ENCODE measurements around the gene NEDD4L. TPM values are rescaled to one million over a fixed set of nuclear protein-coding genes. Genes with fewer than 3 reads are reported as not detected.

Gene NEDD4L
- total and polyA plus RNA-seq, 2 experiments from 2014 or later = 36.2 to 72.3 TPM

GRCh38 chr18:58389745-58390144, 345.7 kb downstream of the NEDD4L start:
- H3K4me1 ChIP-seq (ENCODE audit: insufficient read depth) = peaks cover 6% of the 10 kb centered on the region; the same call in 1 of the 2 replicates
- H3K4me3 ChIP-seq = no peak overlapping the region
- DNase-seq (ENCODE audit: low spot score) (no peak), ATAC-seq (no peak)
- H3K4me3 Mint-ChIP-seq = no peak overlapping the region
- H3K27ac ChIP-seq (ENCODE audit: low read depth) = no peak overlapping the region
- no peaks in the 10 kb centered on the region for H3K9me3 Mint-ChIP-seq
- H3K27me3 ChIP-seq (ENCODE audit: insufficient read depth) = no peaks in the 10 kb centered on the region
- TF ChIP-seq ZNF114 (CRISPR knock-in tag; IDR thresholded peaks at IDR 0.05) (no peak), JUNB (IDR thresholded peaks at IDR 0.05; ENCODE audit: unreplicated experiment) (no peak), EZH2phosphoT487 (IDR thresholded peaks at IDR 0.05; ENCODE audit: unreplicated experiment) (no peak), ETS1 (IDR thresholded peaks at IDR 0.05) (no peak), STAT1 (IDR thresholded peaks at IDR 0.05; ENCODE audit: unreplicated experiment) (no peak), CTCF (conservative IDR thresholded peaks at IDR 0.05; ENCODE audit: low read depth in 2 of 2) (no peak), EZH2 (IDR thresholded peaks at IDR 0.05; ENCODE audit: low read depth, unreplicated experiment) (no peak), CREB1 (CRISPR knock-in tag; IDR thresholded peaks at IDR 0.05; ENCODE audit: low read depth) (no peak), NANOG (IDR thresholded peaks at IDR 0.05; ENCODE audit: borderline replicate concordance) (no peak)
- peaks cover 57% of the 10 kb centered on the region for H3K36me3 Mint-ChIP-seq (ENCODE audit: low read depth)
- no peak overlapping the region for H2AFZ ChIP-seq
- H3K36me3 ChIP-seq (ENCODE audit: insufficient read depth) = peaks cover 16% of the 10 kb centered on the region
- H3K4me1 Mint-ChIP-seq = peaks cover 16% of the 10 kb centered on the region
- no peaks in the 10 kb centered on the region for H3F3A ChIP-seq (replicated peaks; ENCODE audit: low read depth)
- no peaks in the 10 kb centered on the region for H4K20me1 ChIP-seq (replicated peaks; ENCODE audit: insufficient read depth)
- no peaks in the 10 kb centered on the region for H3K9me2 ChIP-seq (ENCODE audit: insufficient read depth)
- no peaks in the 10 kb centered on the region for H3K79me2 ChIP-seq (replicated peaks; ENCODE audit: insufficient read depth)
- no peak overlapping the region for H3K4me2 ChIP-seq
- H3K27me3 Mint-ChIP-seq (ENCODE audit: insufficient read depth, low read depth, poor library complexity) = peaks cover 11% of the 10 kb centered on the region
- no peak overlapping the region for H3K27ac Mint-ChIP-seq

GRCh38 chr18:58390399-58390798, 346.4 kb downstream of the NEDD4L start:
- Mint-ChIP-seq H3K9me3 (no peaks in the 10 kb centered on the region), H3K27me3 (ENCODE audit: insufficient read depth, low read depth, poor library complexity) (peaks cover 13% of the 10 kb centered on the region), H3K27ac (no peak overlapping the region), H3K4me1 (peaks cover 16% of the 10 kb centered on the region), H3K4me3 (no peak overlapping the region), H3K36me3 (ENCODE audit: low read depth) (peaks cover 52% of the 10 kb centered on the region)
- Histone ChIP-seq H3K27ac (ENCODE audit: low read depth) (no peak overlapping the region), H3F3A (replicated peaks; ENCODE audit: low read depth) (no peaks in the 10 kb centered on the region), H4K20me1 (replicated peaks; ENCODE audit: insufficient read depth) (no peaks in the 10 kb centered on the region), H3K36me3 (ENCODE audit: insufficient read depth) (peaks cover 20% of the 10 kb centered on the region), H3K4me2 (no peak overlapping the region), H3K27me3 (ENCODE audit: insufficient read depth) (no peaks in the 10 kb centered on the region), H3K4me1 (ENCODE audit: insufficient read depth) (peaks cover 6% of the 10 kb centered on the region; the same call in 1 of the 2 replicates), H3K79me2 (replicated peaks; ENCODE audit: insufficient read depth) (no peaks in the 10 kb centered on the region), H3K4me3 (no peak overlapping the region), H3K9me2 (ENCODE audit: insufficient read depth) (no peaks in the 10 kb centered on the region), H2AFZ (no peak overlapping the region)
- ATAC-seq = no peak
- no peak for DNase-seq (ENCODE audit: low spot score)
- no peak for TF ChIP-seq ETS1 (IDR thresholded peaks at IDR 0.05)
- no peak for TF ChIP-seq REST (IDR thresholded peaks at IDR 0.05; ENCODE audit: unreplicated experiment)
- TF ChIP-seq STAT1 (IDR thresholded peaks at IDR 0.05; ENCODE audit: unreplicated experiment) = no peak
- TF ChIP-seq NANOG (IDR thresholded peaks at IDR 0.05; ENCODE audit: borderline replicate concordance) = no peak
- TF ChIP-seq EZH2 (IDR thresholded peaks at IDR 0.05; ENCODE audit: low read depth, unreplicated experiment) = no peak
- TF ChIP-seq ZNF114 (CRISPR knock-in tag; IDR thresholded peaks at IDR 0.05) = no peak
